Caco-2 (cell line): Measurements from ENCODE around the gene NEDD9. TPM values are rescaled to one million over a fixed set of nuclear protein-coding genes. Genes with fewer than 3 reads are reported as not detected.

Experiments
- BruUV-seq: library from RNA; stranded (reverse); fragments of 400-500 nt; replicated peaks from 2 replicates; lab custom pipeline; 2021; lab: Mats Ljungman, UMichigan
- CTCF ChIA-PET: fragments of 300-600 bp; sonication (Branson Sonifier 250); formaldehyde crosslinking; loops from one replicate; lab custom pipeline; 2022; ENCODE audit warnings: antibody characterized with exemption; lab: Charles Lee
- POLR2A ChIA-PET: fragments of 300-600 bp; sonication (Branson Sonifier 250); formaldehyde crosslinking; loops from one replicate; lab custom pipeline; 2022; ENCODE audit warnings: antibody characterized with exemption; lab: Charles Lee
- DNase-seq, 2 experiments: peaks; one replicate each; pipeline versions ENCODE4 v3.0.0 to v3.0.0-alpha.2; 2020 to 2022
- H3K27me3 ChIP-seq: replicated peaks from 2 replicates; pipeline ENCODE4 v1.6.0; 2011; ENCODE audit warnings: low read length; ENCODE audit not compliant: control insufficient read depth, insufficient read depth
- H3K36me3 ChIP-seq: 2 replicates; pipeline ENCODE4 v1.5.1; 2011; ENCODE audit warnings: low read length; ENCODE audit not compliant: control insufficient read depth, insufficient read depth
- H3K4me1 ChIP-seq: fragments of 250-450 bp; sonication (Bioruptor Pico); 2 replicates; pipeline ENCODE4 v1.5.1; 2020; ENCODE audit warnings: mild to moderate bottlenecking
- H3K4me3 ChIP-seq: 2 replicates; pipeline ENCODE4 v1.5.1; 2011; ENCODE audit warnings: low read depth, mild to moderate bottlenecking, control low read depth, low read length
- H3K9me3 ChIP-seq: fragments of 250-450 bp; sonication (Bioruptor Pico); 2 replicates; pipeline ENCODE4 v1.5.1; 2020; ENCODE audit warnings: mild to moderate bottlenecking, moderate library complexity
- H3K27ac Mint-ChIP-seq: one replicate; pipeline ENCODE4 v1.8.0; 2022; ENCODE audit warnings: mixed read lengths; ENCODE audit not compliant: unreplicated experiment
- H3K27me3 Mint-ChIP-seq: one replicate; pipeline ENCODE4 v1.8.0; 2022; ENCODE audit warnings: mixed read lengths; ENCODE audit not compliant: insufficient read depth, unreplicated experiment
- H3K36me3 Mint-ChIP-seq: one replicate; pipeline ENCODE4 v1.8.0; 2022; ENCODE audit warnings: mild to moderate bottlenecking, mixed read lengths; ENCODE audit not compliant: insufficient read depth, unreplicated experiment
- H3K4me1 Mint-ChIP-seq: one replicate; pipeline ENCODE4 v1.8.0; 2022; ENCODE audit warnings: low read depth, mixed read lengths; ENCODE audit not compliant: unreplicated experiment
- H3K4me3 Mint-ChIP-seq: one replicate; pipeline ENCODE4 v1.8.0; 2022; ENCODE audit warnings: mild to moderate bottlenecking, moderate library complexity, mixed read lengths; ENCODE audit not compliant: unreplicated experiment
- H3K9me3 Mint-ChIP-seq: one replicate; pipeline ENCODE4 v1.8.0; 2022; ENCODE audit warnings: mixed read lengths; ENCODE audit not compliant: unreplicated experiment
- intact Hi-C: fragments of 100-400 bp; cut with micrococcal nuclease; formaldehyde crosslinking; loops from one replicate; pipeline ENCODE4 v1.10.0; 2022; ENCODE audit not compliant: unreplicated experiment
- total RNA-seq: library from RNA; stranded (reverse); gene quantifications from 2 replicates; pipeline ENCODE4 v1.2.3, GENCODE V29; 2022
- TF ChIP-seq, protein P1 (sequence below), 2 experiments: fragments of 200-600 bp in 1 of 2; IDR thresholded peaks; 1 replicate in 1 of 2; 2 replicates in 1 of 2; pipeline versions ENCODE4 v1.5.1 to v1.8.0; 2011 to 2022; ENCODE audit warnings: antibody characterized with exemption in 1 of 2, control low read depth in 1 of 2, inconsistent platforms in 1 of 2, low read depth in 1 of 2, low read length in 1 of 2, mild to moderate bottlenecking in 1 of 2, moderate library complexity in 1 of 2; ENCODE audit not compliant: insufficient read depth in 1 of 2, severe bottlenecking in 1 of 2, unreplicated experiment in 1 of 2

NEDD9 gene
- total RNA-seq, 1 experiment from 2014 or later: 36.2 TPM

- CTCF ChIA-PET: interaction anchor here (0.8 kb wide), 1 partner anchor 303 kb away, joined by 3 read pairs; no protein-coding TSS in a partner anchor
Observed at GRCh38 chr6:11193434-11193833, 39.0 kb downstream of the NEDD9 start.

DNA sequence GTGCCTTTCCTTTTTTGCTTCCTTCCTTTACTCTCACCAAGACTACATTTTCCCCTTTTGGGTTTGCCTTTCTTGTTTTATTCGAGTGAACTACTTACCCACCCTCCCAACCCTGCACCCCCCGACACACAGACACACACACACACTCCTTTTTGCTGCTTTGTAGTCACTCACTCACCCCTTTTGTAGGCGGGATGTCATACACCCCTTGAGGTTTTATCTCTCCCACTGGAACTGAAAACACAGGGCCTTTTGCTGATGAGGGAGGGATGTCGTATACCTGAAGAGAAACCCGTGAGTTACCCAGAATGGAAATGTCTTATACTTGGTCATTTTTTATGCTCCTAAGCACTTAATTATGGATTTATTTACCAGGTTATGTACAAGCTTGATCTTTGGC, 40.3 kb downstream of the NEDD9 start:
- H3K36me3 Mint-ChIP-seq: peaks cover 92% of the 10 kb centered on the region
- H3K27me3 ChIP-seq: no peaks in the 10 kb centered on the region
- no peaks in the 10 kb centered on the region for H3K9me3 Mint-ChIP-seq
- POLR2A ChIA-PET: no interaction called here
- no peak overlapping the region for H3K27ac Mint-ChIP-seq
- no peak overlapping the region for H3K4me3 Mint-ChIP-seq
- no TSS peak for BruUV-seq
- H3K27me3 Mint-ChIP-seq: no peaks in the 10 kb centered on the region
- no peak overlapping the region for H3K4me3 ChIP-seq
- peaks cover 1% of the 10 kb centered on the region; the same call in 1 of the 2 replicates for H3K36me3 ChIP-seq
- no peaks in the 10 kb centered on the region for H3K9me3 ChIP-seq
- no peak for DNase-seq
- peaks cover 6% of the 10 kb centered on the region for H3K4me1 ChIP-seq
- TF ChIP-seq, protein P1, sequence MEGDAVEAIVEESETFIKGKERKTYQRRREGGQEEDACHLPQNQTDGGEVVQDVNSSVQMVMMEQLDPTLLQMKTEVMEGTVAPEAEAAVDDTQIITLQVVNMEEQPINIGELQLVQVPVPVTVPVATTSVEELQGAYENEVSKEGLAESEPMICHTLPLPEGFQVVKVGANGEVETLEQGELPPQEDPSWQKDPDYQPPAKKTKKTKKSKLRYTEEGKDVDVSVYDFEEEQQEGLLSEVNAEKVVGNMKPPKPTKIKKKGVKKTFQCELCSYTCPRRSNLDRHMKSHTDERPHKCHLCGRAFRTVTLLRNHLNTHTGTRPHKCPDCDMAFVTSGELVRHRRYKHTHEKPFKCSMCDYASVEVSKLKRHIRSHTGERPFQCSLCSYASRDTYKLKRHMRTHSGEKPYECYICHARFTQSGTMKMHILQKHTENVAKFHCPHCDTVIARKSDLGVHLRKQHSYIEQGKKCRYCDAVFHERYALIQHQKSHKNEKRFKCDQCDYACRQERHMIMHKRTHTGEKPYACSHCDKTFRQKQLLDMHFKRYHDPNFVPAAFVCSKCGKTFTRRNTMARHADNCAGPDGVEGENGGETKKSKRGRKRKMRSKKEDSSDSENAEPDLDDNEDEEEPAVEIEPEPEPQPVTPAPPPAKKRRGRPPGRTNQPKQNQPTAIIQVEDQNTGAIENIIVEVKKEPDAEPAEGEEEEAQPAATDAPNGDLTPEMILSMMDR (IDR thresholded peaks at IDR 0.05; ENCODE audit: insufficient read depth in 1 of 2, low read depth in 1 of 2, low read length in 1 of 2, severe bottlenecking in 1 of 2, unreplicated experiment in 1 of 2): no peak
- H3K4me1 Mint-ChIP-seq: peaks cover 23% of the 10 kb centered on the region
- intact Hi-C loops: no loop called here
- CTCF ChIA-PET: interaction anchor here (0.6 kb wide), 1 partner anchor 41 kb away, joined by 3 read pairs; no protein-coding TSS in a partner anchor

More at GRCh38 chr6:11193434-11193833, 39.0 kb downstream of the NEDD9 start:
- H3K4me3 ChIP-seq: no peak overlapping the region
- no peak for DNase-seq
- no peaks in the 10 kb centered on the region for H3K27me3 ChIP-seq
- Mint-ChIP-seq H3K9me3 (no peaks in the 10 kb centered on the region), H3K27ac (no peak overlapping the region), H3K4me1 (peaks cover 30% of the 10 kb centered on the region), H3K27me3 (no peaks in the 10 kb centered on the region), H3K36me3 (peaks cover 92% of the 10 kb centered on the region), H3K4me3 (no peak overlapping the region)
- TF ChIP-seq, protein P1 (IDR thresholded peaks at IDR 0.05; ENCODE audit: insufficient read depth in 1 of 2, low read depth in 1 of 2, low read length in 1 of 2, severe bottlenecking in 1 of 2, unreplicated experiment in 1 of 2): no peak
- H3K36me3 ChIP-seq: peaks cover 1% of the 10 kb centered on the region; the same call in 1 of the 2 replicates
- intact Hi-C loops: no loop called here
- H3K9me3 ChIP-seq: no peaks in the 10 kb centered on the region
- BruUV-seq: no TSS peak
- peaks cover 18% of the 10 kb centered on the region for H3K4me1 ChIP-seq
- POLR2A ChIA-PET: no interaction called here

GRCh38 chr6:11190625-11191245, 41.7 kb downstream of the NEDD9 start:
- Mint-ChIP-seq H3K27me3 (no peaks in the 10 kb centered on the region), H3K36me3 (peaks cover 92% of the 10 kb centered on the region), H3K27ac (no peak overlapping the region), H3K4me1 (peaks cover 16% of the 10 kb centered on the region), H3K4me3 (no peak overlapping the region), H3K9me3 (no peaks in the 10 kb centered on the region)
- POLR2A ChIA-PET: no interaction called here
- CTCF ChIA-PET: no interaction called here
- Histone ChIP-seq H3K9me3 (no peaks in the 10 kb centered on the region), H3K36me3 (peaks cover 1% of the 10 kb centered on the region; the same call in 1 of the 2 replicates), H3K4me3 (no peak overlapping the region), H3K27me3 (no peaks in the 10 kb centered on the region), H3K4me1 (no peaks in the 10 kb centered on the region; the same call in 1 of the 2 replicates)
- no peak for DNase-seq
- TF ChIP-seq, protein P1 (IDR thresholded peaks at IDR 0.05; ENCODE audit: insufficient read depth in 1 of 2, low read depth in 1 of 2, low read length in 1 of 2, severe bottlenecking in 1 of 2, unreplicated experiment in 1 of 2): no peak
- no TSS peak for BruUV-seq
- intact Hi-C loops: no loop called here
